ENCODE results near the gene LARGE1.
"Not testable (repeated sequence)": the region's sequence is repeated elsewhere in the genome, so short reads cannot be mapped to it uniquely, and the experiment has no call there.

The LARGE1 gene

GRCh38 chr22:33461698-33462434 lies 458.4 kb downstream of the LARGE1 start:
- DNase-seq: no peak

- not testable (repeated sequence) for DNase-seq
These were observed 459.0 kb downstream of the LARGE1 start for GRCh38 chr22:33461245-33461644.

- no peak for DNase-seq
These were observed 461.1 kb downstream of the LARGE1 start for GRCh38 chr22:33459137-33459536.

- no peak for DNase-seq
These were observed 463.8 kb downstream of the LARGE1 start for GRCh38 chr22:33456511-33456910.

GRCh38 chr22:33455036-33455435 lies 465.2 kb downstream of the LARGE1 start:
- DNase-seq: no peak

- no peak for DNase-seq
These were observed 468.3 kb downstream of the LARGE1 start for GRCh38 chr22:33451866-33452469.

- no peak for DNase-seq
These were observed 469.5 kb downstream of the LARGE1 start for GRCh38 chr22:33450756-33451155.

GRCh38 chr22:33447733-33448132 lies 472.5 kb downstream of the LARGE1 start:
- no peak for DNase-seq

GRCh38 chr22:33443683-33444082 lies 476.6 kb downstream of the LARGE1 start:
- DNase-seq: no peak

GRCh38 chr22:33440756-33441155 lies 479.5 kb downstream of the LARGE1 start:
- no peak for DNase-seq

GRCh38 chr22:33438273-33438672 lies 482.0 kb downstream of the LARGE1 start:
- no peak for DNase-seq

- DNase-seq: no peak
These were observed 489.0 kb downstream of the LARGE1 start for GRCh38 chr22:33431300-33431699.

GRCh38 chr22:33429281-33429680 lies 491.0 kb downstream of the LARGE1 start:
- DNase-seq: no peak

GRCh38 chr22:33427461-33427860 lies 492.8 kb downstream of the LARGE1 start:
- DNase-seq: no peak

- DNase-seq: no peak
These were observed 493.8 kb downstream of the LARGE1 start for GRCh38 chr22:33426451-33426850.

GRCh38 chr22:33421859-33422258 lies 498.4 kb downstream of the LARGE1 start:
- no peak for DNase-seq

GRCh38 chr22:33418484-33418883 lies 501.8 kb downstream of the LARGE1 start:
- DNase-seq: no peak

- DNase-seq: no peak
These were observed 504.9 kb downstream of the LARGE1 start for GRCh38 chr22:33415401-33415800.

- no peak for DNase-seq
These were observed 511.2 kb downstream of the LARGE1 start for GRCh38 chr22:33409079-33409478.

- DNase-seq: no peak
These were observed 515.1 kb downstream of the LARGE1 start for GRCh38 chr22:33405194-33405593.

- DNase-seq: no peak
These were observed 515.6 kb downstream of the LARGE1 start for GRCh38 chr22:33404723-33405122.

- DNase-seq: no peak
These were observed 518.0 kb downstream of the LARGE1 start for GRCh38 chr22:33402325-33402724.

- no peak for DNase-seq
These were observed 519.0 kb downstream of the LARGE1 start for GRCh38 chr22:33401291-33401690.

- no peak for DNase-seq
These were observed 519.4 kb downstream of the LARGE1 start for GRCh38 chr22:33400891-33401290.

Data from SIG-M5 (cell line).